ENCODE results near the gene OPHN1.

Gene OPHN1

DNA sequence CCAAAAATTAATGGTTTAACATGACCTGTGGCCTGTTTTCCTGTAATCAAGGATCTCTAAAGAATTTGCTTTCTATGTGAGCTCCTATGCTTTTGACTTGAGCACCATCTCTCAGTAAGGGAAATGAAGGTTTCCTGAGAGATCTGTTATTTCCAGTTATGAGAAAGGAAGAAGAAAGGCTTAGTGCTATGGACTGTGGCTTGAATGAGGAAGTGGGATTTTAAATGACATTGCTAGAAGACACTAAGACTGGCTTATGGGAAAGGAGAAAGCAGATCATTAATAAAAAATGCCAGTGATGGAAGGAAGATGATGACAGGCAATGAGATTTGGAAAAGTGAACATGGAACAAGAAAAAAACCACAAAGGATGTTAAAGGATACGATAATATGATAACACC is 285.4 kb downstream of the OPHN1 start:
- no peak for TF ChIP-seq SIN3A (IDR thresholded peaks at IDR 0.05; ENCODE audit: borderline replicate concordance, insufficient read depth, low read length)
- TF ChIP-seq FOXP2 (optimal IDR thresholded peaks at IDR 0.05; ENCODE audit: borderline replicate concordance, extremely low read depth, extremely low read length, insufficient read depth) = no peak
- TF ChIP-seq REST (IDR thresholded peaks at IDR 0.05; ENCODE audit: insufficient read depth in 1 of 2, low read depth in 2 of 2, low read length in 2 of 2) = no peak

DNA sequence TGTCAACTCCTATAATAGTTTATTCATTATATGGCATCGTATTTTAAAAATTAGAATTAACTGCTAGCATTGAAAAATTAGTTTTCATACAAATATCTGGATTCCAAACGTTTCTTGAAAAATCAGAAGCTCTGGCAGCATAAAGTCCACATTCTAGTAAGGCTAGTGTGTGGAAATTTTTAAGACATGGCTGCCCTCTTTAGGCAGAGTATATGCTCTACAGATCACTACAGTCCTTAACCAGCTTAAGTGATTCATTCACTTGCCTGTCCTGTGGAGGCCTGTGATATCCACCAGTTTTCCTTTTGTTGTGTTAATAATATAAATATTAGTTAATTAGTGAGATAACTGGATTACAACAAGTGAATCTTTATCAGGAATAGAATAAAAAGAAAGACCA is 287.2 kb downstream of the OPHN1 start:
- TF ChIP-seq SIN3A (IDR thresholded peaks at IDR 0.05; ENCODE audit: borderline replicate concordance, insufficient read depth, low read length) (no peak), FOXP2 (optimal IDR thresholded peaks at IDR 0.05; ENCODE audit: borderline replicate concordance, extremely low read depth, extremely low read length, insufficient read depth) (no peak), POLR2AphosphoS5 (IDR thresholded peaks at IDR 0.05; ENCODE audit: low read depth, low read length) (no peak), REST (IDR thresholded peaks at IDR 0.05; ENCODE audit: insufficient read depth in 1 of 2, low read depth in 2 of 2, low read length in 2 of 2) (no peak), TAF1 (IDR thresholded peaks at IDR 0.05; ENCODE audit: borderline replicate concordance, insufficient read depth, low read length) (no peak)

GRCh38 chrX:68139791-68140190 is 293.5 kb downstream of the OPHN1 start:
- no peak for TF ChIP-seq REST (IDR thresholded peaks at IDR 0.05; ENCODE audit: insufficient read depth in 1 of 2, low read depth in 2 of 2, low read length in 2 of 2)
- TF ChIP-seq POLR2AphosphoS5 (IDR thresholded peaks at IDR 0.05; ENCODE audit: low read depth, low read length) = no peak
- TF ChIP-seq TAF1 (IDR thresholded peaks at IDR 0.05; ENCODE audit: borderline replicate concordance, insufficient read depth, low read length) = no peak
- TF ChIP-seq FOXP2 (optimal IDR thresholded peaks at IDR 0.05; ENCODE audit: borderline replicate concordance, extremely low read depth, extremely low read length, insufficient read depth) = no peak
- no peak for TF ChIP-seq SIN3A (IDR thresholded peaks at IDR 0.05; ENCODE audit: borderline replicate concordance, insufficient read depth, low read length)

- TF ChIP-seq SIN3A (IDR thresholded peaks at IDR 0.05; ENCODE audit: borderline replicate concordance, insufficient read depth, low read length) (no peak), POLR2AphosphoS5 (IDR thresholded peaks at IDR 0.05; ENCODE audit: low read depth, low read length) (no peak), TAF1 (IDR thresholded peaks at IDR 0.05; ENCODE audit: borderline replicate concordance, insufficient read depth, low read length) (no peak), REST (IDR thresholded peaks at IDR 0.05; ENCODE audit: insufficient read depth in 1 of 2, low read depth in 2 of 2, low read length in 2 of 2) (no peak), FOXP2 (optimal IDR thresholded peaks at IDR 0.05; ENCODE audit: borderline replicate concordance, extremely low read depth, extremely low read length, insufficient read depth) (no peak)
Measured at GRCh38 chrX:68133181-68133580, 300.1 kb downstream of the OPHN1 start.

GRCh38 chrX:68132749-68133148 is 300.5 kb downstream of the OPHN1 start:
- no peak for TF ChIP-seq POLR2AphosphoS5 (IDR thresholded peaks at IDR 0.05; ENCODE audit: low read depth, low read length)
- no peak for TF ChIP-seq TAF1 (IDR thresholded peaks at IDR 0.05; ENCODE audit: borderline replicate concordance, insufficient read depth, low read length)
- TF ChIP-seq REST (IDR thresholded peaks at IDR 0.05; ENCODE audit: insufficient read depth in 1 of 2, low read depth in 2 of 2, low read length in 2 of 2) = no peak
- no peak for TF ChIP-seq FOXP2 (optimal IDR thresholded peaks at IDR 0.05; ENCODE audit: borderline replicate concordance, extremely low read depth, extremely low read length, insufficient read depth)
- TF ChIP-seq SIN3A (IDR thresholded peaks at IDR 0.05; ENCODE audit: borderline replicate concordance, insufficient read depth, low read length) = no peak
